ENCODE data around the gene PLOD1.
"Not testable (repeated sequence)": the region's sequence is repeated elsewhere in the genome, so short reads cannot be mapped to it uniquely, and the experiment has no call there.

PLOD1 gene

GRCh38 chr1:11912482-11913216, 21.9 kb upstream of the PLOD1 start:
- not testable (repeated sequence) for DNase-seq

GRCh38 chr1:11913291-11913690, 21.2 kb upstream of the PLOD1 start:
- no peak for DNase-seq

GRCh38 chr1:11914024-11914423, 20.5 kb upstream of the PLOD1 start:
- no peak for DNase-seq

DNA sequence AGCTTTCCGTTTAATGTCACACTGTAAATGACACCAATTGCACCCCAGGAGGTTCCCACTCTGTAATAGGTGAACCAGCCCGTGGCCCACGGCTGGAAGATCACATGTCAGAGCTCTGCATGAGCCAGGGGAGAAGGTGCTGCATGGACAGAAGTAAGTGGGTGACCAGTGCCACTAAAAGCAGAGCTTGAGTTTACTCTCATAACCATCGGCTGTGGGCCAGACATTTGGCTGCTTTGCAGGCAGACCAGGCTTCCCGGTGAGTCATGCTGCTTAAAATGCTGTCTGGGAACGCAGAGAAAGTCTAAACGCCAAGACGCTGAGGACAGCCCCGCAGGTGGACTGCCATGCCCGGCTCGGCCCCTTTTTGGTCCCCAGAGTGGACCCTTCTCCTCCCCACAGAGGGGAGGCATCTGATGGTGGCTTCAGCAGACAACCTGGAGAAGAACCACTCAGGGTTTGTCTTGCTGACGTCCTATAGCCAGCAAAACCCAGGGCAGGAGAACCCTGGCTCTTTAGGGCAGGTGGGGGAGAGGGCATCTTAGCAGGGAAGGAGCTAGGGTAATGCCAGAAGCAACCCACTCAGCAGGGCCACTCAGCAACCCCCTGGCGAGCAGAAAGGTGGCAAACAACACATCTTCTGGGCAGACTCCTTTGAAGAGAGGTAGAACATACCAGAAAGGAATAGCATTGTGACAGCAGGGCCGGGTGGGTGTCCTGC, 15.6 kb upstream of the PLOD1 start:
- DNase-seq: no peak

DNA sequence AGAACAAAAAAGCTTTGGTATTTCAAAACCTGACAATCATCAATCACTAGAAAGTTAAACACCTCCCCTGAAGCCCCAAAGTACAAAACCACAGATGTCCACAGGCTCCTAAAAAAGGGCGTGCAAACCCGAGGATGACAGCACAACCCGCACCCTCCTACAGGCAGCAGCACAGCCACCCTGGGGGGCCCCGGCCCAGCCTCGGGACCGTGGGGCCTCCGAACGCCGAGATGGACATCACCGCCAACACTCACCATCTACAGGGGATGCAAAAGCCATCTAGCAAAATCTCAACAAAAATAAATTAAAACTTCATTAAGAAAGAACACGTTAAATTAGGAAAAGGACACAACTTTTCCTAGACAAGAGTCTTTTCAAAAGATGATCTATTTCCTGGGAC, 14.9 kb upstream of the PLOD1 start:
- no peak for DNase-seq

GRCh38 chr1:11920239-11920903, 14.1 kb upstream of the PLOD1 start:
- no peak for DNase-seq

DNA sequence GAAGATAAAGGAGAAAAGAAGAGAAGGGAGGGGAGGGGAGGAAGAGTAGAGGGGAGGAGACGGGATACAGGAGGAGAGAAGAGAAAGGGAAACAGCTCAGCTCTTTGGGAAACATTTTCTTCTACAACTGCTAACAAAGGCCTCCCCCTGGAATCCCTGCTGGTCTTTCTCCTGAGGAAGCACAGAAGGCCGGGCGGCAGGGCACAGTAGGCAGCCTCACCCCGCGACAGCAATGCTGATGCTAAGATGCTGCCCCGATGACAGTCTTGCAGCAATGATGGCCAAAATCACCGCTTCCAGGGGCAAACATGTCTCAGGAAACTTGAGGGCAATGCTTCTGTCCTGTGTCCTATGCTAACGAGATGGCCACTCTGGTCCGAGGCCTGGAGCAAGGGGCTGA, 13.5 kb upstream of the PLOD1 start:
- no peak for DNase-seq

DNA sequence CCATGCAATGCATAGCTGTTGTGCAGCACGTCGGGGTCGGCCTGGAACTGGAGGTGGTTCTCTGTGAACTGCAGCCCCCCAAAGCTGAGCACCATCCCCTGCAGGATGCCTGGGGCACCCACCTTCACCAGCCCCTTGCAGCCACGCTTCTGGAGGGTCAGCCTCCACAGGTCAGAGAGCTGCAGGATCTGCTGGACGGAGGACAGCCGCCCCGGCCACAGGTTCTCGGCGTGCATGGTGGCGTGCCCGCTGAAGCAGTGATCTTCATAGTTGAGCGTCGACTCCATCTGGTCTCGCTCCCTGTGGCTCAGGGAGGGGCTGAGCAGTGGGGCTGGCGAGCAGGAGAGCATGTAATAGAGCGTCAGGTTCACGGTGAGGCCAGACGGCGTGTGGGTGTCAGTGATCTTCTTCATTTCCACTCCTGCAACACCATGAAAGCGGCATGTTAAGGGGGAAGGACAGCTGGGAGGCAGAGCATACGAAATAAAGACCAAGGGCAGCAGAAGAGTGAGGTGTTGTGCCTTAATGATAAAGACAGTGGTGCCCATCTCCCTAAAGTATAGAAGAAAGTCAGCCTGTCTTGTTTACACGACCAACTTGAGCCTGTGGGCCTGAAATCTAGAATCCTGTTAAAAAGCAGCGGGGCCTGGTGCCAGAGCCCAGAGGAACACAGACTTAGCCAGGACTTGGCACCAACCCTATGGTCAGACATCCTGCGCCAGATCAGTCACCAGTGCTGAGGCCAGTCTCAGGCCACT, 11.3 kb upstream of the PLOD1 start:
- DNase-seq: no peak

DNA sequence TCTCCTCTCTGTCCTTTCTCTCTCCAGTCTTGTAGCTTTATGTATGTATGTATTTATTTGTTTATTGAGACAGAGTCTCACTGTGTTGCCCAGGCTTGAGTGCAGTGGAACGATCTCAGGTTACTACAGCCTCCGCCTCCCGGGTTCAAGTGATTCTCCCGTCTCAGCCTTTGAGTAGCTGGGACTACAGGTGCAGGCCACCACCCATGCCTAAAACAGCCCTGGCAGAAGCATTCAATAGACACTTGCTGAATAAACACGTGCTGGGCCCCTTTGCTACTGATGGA, 10.7 kb upstream of the PLOD1 start:
- DNase-seq: no peak

GRCh38 chr1:11924334-11925195, 10.0 kb upstream of the PLOD1 start:
- no peak for DNase-seq

DNA sequence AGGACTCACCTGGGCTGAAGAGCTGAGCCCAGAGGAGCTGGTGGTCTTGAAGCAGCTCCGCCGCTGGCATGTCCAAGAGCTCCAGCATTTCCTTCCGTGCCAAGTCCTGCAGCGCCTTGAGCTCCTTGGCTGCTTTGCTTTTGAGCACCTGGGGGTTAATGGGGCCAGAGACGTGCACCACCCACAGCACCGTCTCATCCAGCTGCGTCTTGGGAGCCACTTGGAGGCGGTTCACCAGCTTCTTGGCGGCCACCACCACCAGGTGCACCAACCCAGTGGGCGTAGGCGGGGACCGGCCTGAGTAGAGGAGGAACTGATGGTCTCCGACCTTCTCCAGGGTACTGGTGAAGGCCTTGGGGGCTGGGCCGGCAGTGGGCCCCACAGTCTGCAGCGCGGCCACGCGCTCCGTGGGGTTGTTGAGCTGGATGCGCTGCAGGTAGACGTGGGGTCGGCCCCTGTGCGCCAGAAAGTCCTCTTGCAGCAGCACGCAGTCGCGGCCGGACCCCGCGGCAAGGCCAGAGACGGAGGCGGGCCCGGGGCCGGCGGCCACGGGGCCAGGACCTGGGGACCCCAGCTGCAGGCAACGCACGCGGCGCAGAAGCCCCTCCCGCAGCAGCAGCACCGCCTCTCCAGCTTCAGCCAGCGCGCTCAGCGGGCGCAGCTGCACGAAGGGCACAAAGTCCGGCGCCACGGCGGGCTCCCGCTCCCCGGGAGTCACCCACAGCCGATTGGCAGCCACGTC, 9.2 kb upstream of the PLOD1 start:
- not testable (repeated sequence) for DNase-seq

DNA sequence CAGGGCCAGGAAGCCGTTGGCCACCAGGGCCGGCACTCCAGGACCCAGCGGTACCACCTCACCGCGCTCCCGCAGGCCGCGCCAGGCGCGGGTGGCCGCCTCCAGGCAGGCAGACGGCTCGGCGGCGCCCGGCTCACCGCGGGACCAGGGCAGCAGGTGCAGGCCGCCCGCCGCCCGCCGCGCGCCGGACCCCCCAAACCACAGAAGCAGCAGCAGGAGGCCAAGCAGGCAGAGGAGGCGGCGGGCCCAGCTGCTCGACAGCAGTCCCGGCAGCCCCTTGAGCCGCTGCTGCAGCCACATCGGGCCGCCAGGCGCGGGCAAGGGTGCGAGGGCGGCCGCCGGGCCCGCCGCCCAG, 8.6 kb upstream of the PLOD1 start:
- peak; percentile 68 for DNase-seq

GRCh38 chr1:11927866-11928592, 6.5 kb upstream of the PLOD1 start:
- no peak for DNase-seq

- DNase-seq: no peak
Observed at GRCh38 chr1:11929849-11930248, 4.7 kb upstream of the PLOD1 start.

GRCh38 chr1:11930571-11931445, 3.7 kb upstream of the PLOD1 start:
- DNase-seq: no peak

DNA sequence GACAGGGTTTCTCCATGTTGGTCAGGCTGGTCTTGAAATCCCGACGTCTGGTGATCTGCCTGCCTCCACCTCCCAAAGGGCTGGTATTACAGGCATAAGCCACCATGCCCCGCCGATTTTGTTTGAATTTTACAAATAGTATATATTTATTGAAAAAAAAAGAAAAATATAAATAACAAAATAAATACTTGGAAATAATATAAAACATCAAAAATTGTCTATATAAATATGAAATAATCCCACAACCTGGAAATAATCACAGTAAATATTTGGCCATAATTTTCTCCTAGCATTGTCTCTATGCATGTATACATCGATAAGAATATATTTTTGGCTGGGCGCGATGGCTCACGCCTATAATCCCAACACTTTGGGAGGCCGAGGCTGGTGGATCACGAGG, 2.7 kb upstream of the PLOD1 start:
- DNase-seq: no peak

DNA sequence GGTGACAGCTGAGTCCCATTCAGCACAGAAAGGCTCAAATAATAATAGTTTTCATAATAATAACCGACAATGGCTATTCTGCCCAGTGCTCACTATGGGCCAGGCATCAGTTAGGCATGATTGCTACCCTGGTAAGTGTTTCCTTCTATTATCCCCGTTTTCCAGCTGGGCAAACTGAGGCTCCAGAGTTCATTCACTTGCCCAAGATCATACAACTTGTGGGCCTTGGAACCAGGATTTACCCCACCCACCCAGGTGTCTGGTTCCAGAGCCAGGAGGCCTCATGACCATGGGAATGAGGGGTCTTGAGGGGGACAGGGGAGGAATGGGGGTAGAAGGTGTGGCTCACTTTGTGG, 518 bp downstream of the PLOD1 start:
- no peak for DNase-seq

GRCh38 chr1:11935733-11936132, 1.2 kb downstream of the PLOD1 start:
- DNase-seq: not testable (repeated sequence)

DNA sequence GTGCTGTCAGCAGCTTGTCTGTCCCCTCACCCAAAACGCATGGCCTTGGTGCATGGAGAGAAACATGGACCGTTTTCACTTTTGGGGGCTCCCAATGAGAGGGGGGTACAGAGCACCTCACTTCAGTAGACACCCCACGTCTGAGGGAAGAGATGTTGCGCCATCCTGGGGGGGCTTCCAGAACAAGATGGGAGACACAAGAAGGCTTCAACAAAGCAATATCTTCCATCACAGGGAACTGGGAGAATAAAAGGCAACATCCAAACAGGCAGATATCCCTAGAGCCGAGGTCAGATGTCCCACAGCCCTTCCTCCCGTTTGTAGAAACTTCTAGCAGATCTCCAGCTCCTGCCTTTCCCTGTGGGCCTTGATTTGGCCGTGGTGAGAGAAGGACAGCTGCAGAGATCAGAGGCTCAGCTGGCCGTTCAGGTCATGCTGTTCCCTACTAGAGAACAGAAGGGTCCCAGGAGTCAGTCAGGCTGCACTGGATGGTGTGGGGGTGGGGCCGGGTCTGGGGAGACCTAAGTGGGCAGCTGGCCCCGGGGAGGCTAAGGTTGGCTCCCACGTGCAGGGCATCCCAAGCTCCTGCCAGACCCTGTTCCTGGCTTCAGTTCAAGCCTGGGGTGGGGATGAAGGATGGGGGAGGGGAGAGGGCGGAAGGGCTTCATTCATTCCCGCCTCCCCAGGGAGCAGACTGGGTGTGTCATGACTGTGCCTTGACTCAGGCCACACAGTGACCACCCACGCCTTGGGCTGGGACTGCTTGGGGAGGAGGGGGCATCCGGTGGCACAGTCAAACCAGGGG, 4.4 kb downstream of the PLOD1 start:
- DNase-seq: no peak
